Panc1 (cell line): Measurements from ENCODE around the gene DUSP8.
"Not testable (repeated sequence)": the region's sequence is repeated elsewhere in the genome, so short reads cannot be mapped to it uniquely, and the experiment has no call there.

Experiments
- CTCF ChIP-seq: fragments of 450-650 bp; IDR thresholded peaks from 2 replicates; pipeline ENCODE4 v1.5.1; 2017; ENCODE audit warnings: mild to moderate bottlenecking
- POLR2AphosphoS5 ChIP-seq: IDR thresholded peaks from 2 replicates; pipeline ENCODE4 v1.6.1; 2012; ENCODE audit warnings: mild to moderate bottlenecking, low read depth, low read length, moderate library complexity
- REST ChIP-seq, 2 experiments: IDR thresholded peaks; 2 replicates each; pipeline ENCODE4 v1.6.1; 2011 to 2012; ENCODE audit warnings: low read depth in 2 of 2, control low read depth in 1 of 2, low read length in 1 of 2, mild to moderate bottlenecking in 1 of 2, moderate library complexity in 1 of 2; ENCODE audit not compliant: insufficient read depth in 1 of 2
- SIN3A ChIP-seq: IDR thresholded peaks from 2 replicates; pipeline ENCODE4 v1.6.1; 2012; ENCODE audit warnings: low read depth, mild to moderate bottlenecking, low read length, moderate library complexity, borderline replicate concordance; ENCODE audit not compliant: insufficient read depth
- TCF7L2 ChIP-seq: IDR thresholded peaks from 2 replicates; pipeline ENCODE4 v1.6.1; 2011; ENCODE audit warnings: mild to moderate bottlenecking, low read depth, low read length, inconsistent platforms

GRCh38 chr11:1607156-1607845 lies 35.2 kb upstream of the DUSP8 start:
- TF ChIP-seq CTCF; POLR2AphosphoS5; TCF7L2; REST (IDR thresholded peaks at IDR 0.05; ENCODE audit: insufficient read depth in 1 of 2, low read depth in 2 of 2, low read length in 1 of 2); SIN3A: not testable (repeated sequence)
